NOMO-1 (cell line): ENCODE data around the gene ZFYVE28.
A peak's percentile ranks its signal among the peaks of the same experiment; 100 is the strongest.
"Not testable (repeated sequence)": the region's sequence is repeated elsewhere in the genome, so short reads cannot be mapped to it uniquely, and the experiment has no call there.

Experiments used
- DNase-seq, 2 experiments: peaks; one replicate each; lab custom pipeline; 2025; ENCODE audit not compliant: unreplicated experiment in 2 of 2; lab: John Stamatoyannopoulos, UW

ZFYVE28 gene

DNA sequence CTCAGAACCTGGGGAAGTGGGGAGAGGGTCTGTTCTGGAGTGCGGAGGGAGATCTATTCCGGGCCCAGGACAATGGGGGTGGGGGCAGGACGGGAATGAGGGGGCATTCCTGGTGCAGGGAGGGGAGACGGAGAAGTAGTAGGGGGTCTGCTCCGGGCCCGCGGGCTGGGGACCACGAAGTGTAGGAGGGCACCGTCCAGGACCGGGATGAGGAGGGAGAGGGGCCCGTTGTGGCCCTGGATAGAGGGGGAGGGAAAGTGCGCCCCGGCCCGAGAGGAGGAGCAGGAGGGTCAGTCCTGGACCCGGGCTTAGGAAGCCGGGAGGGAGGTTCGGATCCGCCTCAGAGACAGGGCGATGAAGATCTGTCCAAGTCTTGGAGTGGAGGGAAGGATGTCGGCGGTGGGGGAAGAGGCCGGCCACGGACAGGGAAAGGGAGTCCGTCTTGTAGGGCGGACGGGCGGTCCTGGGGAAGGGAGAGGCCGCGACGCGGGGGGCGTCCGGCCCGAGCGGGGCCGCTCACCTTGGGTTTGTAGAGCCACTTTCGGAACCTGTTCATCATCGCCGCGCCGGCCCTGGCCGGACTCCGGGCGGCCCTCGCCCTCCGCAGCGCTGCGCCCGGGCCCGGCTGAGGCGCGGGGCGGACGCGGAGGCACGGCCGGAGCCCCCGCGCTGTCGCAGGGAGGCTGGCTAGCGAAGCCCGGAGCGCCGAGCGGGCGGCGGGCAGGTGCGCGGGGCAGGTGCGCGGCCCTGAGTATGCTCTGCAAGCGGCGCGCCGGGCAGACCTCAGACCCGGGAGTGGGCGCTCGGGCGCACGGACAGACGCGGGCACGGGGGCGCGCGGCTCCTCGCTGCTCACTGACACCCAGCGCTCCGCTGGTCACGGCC is at the start of gene ZFYVE28:
TSS of gene ZFYVE28 (minus strand) at position 881 of the 885 bp plus-strand sequence. CDS start at position 559, 322 bp downstream.
- DNase-seq, result no peak

DNA sequence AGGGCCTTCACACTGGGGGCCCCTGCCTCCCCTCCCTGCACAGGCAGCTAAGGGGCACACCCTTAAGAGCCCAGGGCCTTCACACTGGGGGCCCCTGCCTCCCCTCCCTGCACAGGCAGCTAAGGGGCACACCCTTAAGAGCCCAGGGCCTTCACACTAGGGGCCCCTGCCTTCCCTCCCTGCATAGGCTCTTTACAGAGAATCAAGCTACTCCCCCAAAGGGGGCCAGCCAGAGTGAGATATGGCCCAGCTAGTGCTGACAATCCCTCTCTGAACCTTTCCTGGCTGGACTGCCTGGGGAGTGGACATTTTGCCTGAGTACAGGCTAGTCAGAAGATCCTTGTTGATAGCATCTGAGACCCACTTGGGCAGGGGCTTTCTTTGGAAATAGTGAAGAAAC is 47.1 kb upstream of the ZFYVE28 start:
- DNase-seq, result not testable (repeated sequence)

DNA sequence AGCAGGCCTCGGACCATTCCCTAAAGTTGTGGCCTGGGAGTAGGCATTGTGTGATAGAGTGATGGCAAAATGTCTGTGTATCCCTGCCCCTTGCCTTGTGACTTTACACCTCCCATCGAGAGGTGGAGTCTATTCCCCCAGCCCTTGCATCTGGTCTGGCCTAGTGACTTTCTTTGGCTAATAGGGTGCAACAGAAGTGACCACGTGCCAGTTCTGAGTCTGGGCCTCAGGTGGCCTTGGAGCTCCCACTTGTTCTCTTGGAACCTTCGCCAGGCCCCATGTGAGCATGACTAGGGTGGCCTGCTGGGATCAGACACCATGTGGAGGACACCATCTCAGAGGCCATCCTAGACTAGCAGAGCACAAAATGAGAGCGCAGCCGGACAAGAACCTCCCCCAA is 46.6 kb upstream of the ZFYVE28 start:
- no peak for DNase-seq

DNA sequence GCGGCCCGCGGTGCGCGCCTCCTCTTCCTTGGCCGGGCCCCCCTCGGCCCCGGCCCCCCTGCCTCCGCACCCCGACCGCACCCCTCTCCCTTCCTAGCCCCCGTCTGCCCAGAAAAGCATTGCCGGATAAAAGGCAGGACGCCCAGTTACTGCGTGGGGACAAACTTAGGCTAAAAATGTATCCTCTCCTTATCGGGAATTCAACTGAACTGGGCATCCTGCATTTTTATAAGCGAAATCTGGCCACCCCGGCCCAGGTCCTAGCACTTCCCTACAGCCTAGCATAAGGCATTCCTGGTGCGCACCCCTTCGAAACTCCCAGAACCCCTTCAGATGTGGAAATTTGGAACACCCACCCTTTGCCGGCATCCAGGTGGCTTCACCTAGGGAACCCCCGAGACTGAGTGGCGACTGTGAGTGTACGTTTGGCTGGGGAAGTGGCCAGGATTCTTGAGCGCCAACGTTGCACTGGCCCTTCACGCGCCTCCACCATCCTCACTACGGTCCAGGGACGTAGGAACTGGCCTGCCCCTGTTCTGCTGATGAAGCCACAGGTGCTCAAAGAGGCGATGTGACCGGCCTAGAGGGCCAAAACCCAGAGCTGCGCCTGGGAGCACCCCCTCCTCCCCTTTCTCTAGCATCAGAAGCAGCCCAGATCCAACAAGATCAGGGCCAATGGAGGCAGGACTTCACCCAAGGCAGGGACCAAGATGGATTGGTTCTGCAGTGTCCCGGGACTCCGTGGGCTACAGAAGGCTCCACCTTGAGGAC is 44.7 kb upstream of the ZFYVE28 start:
- DNase-seq, result no peak

DNA sequence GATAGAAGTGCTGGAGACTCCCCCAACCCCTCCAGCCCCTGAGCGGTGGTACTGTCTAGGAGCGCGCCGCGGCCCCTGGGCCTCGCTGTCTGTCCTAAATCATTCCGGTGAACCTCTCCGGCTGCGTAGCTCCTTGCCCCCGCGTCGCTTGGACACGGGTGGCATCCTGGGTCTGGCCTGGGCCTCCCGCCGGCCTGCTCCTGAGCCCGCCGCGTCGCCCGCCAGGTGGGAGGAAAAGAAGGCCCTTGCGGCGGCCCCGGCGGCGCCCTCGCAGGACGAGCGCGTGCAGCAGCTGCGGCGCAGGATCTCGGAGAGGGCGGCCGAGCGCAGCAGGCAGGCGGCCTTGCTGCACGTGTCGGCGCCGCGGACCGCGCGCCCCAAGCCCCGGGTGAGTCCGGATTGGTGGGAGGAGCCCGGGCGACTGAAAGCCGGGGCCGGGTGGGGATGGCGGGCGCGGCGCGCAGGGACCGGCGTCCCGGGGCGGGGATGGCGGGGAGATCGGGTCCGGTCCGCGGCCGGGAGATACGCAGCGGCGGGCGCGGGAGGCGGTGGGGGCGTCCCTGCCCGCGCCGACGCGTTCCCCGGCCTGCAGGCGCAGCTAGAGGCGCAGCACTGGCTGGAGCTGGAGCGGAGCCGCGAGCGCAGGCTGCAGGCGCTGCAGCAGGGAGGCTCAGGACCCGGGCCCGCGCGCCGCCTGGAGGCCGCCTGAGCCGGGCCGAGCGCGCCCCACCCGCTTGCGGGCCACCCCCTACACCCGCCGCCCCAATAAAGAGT is 44.0 kb upstream of the ZFYVE28 start:
- DNase-seq, result peak; percentile 43 to 69

DNA sequence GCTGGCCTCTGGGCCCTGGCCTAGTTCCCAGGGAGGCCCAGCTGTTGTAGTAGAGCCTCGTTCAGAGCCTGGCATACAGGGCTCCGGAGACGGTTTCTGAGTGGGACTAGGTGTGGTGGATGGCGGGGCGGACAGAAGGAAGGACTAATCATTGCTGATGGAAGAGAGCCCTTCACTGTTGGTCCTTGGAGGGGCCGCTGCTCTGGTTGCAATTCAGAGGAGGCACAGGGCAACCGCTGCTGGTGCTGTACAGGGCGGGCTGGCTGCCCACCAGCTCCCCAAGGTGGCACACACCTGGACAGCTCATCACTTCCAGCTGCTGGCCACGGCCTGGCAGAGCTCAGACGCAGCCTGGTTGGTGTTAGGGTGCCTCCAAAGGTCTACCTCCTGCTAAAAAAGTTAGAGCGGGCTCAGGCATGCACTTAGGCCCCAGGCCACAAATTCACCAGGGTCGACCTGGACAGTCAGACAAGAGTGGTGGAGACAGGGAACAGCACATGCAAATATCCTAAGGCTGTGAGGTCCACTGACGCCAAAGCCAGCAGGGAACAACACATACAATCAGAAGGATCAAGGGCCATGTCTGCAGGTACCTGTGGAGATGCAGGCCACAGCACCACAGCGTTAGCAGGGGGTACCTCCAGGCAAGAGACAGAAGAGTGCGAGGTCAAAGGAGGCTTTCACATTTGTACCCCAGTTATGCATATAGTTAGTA is 43.0 kb upstream of the ZFYVE28 start:
- DNase-seq, result no peak

DNA sequence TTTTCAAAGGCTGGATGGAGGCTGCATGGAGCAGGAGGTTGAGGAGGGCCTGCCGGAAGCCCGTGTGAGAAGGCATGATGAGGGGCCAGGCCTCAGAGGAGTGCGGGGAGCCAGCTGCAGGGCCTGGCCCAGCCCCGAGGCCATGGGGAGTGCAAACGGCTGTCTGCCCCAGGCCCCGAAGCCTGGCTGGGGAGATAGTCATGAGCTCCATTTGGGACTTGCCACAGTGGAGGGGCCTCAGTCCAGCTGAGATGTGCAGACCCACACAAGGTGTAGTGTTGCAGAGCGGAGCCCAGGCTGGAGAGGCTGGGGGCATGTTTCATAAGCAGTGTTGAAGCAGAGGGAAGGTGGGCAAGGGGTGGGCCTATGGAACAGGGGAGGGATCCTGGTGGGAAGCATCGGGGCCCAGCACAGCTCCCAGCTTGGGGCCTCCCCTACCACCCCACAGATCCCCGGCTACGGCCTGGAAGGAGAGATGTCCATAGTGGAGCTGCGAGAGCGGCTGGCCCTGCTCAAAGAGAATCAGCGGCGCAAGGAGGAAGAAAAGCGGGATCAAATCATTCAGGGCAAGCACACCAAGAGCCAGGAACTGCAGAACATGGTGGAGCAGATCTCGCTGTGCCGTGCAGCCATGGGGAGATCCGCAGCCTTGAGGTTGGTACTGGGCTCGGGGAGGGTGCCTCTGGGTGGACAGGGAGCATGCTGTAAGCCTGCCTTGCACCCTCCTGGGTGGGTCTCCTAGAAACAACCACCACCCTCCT is 41.3 kb upstream of the ZFYVE28 start:
- no peak for DNase-seq

DNA sequence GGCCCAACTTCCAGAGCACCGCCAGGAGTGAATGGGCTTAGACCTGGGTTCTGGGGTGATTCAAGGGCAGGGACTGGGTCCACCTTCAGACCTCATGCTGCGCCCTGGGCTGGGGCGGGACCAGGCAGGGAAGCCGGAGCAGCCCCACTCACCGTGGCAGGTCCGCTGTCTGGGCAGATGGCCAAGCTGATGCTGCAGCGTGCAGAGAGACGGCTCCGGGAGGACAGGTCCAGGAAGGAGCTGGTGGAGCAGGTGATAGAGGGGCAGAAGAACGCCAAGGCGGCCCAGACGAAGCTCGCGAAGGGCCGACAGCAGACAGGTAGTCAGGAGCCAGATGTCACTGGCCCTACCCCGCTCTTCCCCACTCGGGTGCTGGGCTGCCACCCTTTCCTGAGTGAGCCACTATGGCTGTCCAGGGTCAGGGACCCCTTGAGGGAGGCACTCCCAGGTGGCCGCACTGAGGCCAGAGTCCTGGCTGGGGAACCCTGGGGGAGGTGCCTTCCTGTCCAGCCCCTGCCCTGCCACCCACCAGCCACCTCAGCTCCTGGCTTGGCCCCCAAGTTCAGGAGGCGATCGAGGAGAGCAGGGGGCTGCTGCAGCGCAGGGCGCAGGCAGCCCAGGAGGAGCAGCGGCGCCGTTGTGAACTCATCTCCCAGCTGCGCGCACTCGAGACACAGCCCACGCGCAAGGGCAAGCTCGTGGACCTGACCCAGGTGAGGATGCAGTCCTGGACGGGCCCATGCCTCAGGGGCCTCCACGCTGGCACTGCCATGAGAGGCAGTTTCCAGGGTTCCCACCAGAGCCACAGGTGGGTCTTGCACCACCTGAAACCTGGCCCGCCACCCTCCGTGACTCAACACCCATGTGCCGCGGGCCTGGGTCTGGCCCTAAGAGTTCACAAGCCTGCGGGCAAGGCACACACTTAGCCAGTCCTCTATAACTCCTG is 40.4 kb upstream of the ZFYVE28 start:
- no peak for DNase-seq

DNA sequence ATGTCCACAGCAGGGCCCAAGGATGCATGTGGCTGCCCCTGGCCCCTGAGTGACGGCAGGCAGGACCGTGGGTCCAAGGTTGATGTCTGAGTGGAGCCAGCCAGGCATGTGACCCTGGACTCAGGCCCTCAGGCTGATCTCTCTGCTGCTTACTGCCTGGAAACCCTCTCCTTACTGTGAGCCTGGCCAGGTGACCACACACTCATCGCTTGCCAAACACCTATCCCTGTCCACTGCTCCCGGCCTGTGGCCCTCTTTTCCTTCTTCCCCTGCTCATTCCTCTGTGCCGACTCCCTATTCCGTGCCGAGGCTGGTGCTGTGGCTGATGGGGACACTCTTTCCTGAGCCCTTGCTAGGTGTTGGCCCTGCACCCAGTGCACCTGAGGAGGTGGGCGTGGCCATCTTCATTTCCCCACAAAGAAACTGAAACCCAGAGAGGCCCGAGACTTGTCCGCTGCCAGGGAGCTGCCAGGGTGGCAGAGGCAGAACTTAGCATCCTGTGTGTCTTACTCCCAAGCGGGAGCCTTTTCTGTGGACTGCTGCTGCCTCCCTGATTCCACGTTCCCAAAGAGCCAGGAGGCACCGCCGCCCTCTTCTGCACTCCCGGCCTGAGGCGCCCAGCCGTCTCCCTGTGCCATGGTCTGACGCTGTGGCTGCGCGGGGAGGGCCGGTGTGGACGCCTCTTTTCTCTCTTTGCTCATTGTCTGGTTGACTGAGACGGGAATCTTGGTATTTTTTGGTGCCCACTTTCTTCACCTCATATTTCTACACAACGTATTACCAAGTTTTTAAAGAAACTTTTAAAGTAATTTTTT is 39.2 kb upstream of the ZFYVE28 start:
- no peak for DNase-seq

DNA sequence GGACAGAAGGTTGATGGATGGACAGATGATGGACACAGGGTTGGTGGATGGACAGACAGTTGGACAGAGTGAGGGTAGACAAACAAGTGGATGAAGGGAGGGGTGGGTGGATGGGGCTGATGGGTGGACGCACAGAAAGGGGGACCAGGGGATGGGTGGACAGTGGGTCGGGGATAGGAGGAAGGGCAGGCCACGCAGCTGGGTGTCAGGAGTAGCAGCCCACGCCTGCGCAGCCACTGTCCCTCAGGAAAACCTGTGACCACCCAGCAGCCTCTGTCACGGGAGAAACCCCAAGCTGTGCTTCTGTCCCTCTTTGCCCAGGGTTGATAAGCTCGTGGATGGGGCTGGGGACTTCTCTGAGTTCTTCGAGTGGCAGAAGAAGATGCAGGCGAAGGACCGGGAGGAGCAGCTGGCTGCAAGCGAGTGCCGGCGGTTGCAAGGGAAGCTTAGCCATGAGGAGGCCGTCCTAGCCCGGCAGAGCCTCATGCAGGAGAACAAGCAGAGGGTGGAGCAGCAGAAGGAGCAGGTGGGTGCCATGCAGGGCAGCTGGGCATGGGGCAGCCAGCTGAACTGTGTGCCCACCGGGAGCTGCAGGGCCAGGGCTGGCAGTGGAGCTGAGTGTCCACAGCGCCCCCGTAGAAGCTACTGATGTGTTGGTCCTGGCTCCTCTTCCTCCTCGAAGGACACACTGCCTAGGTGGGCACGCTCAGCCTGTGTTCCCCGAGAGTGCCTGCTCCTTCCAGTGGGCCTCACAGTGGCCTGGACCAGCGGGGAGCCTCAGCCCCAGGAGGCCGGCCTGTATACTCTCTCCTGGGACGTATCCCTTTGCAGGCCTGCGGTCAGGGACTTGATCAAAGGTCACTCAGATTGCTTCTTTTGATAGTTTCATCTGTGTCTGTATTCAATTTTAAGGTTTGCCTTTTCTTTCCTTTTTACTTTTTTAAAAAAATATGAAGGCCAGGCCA is 33.7 kb upstream of the ZFYVE28 start:
- DNase-seq, result no peak

DNA sequence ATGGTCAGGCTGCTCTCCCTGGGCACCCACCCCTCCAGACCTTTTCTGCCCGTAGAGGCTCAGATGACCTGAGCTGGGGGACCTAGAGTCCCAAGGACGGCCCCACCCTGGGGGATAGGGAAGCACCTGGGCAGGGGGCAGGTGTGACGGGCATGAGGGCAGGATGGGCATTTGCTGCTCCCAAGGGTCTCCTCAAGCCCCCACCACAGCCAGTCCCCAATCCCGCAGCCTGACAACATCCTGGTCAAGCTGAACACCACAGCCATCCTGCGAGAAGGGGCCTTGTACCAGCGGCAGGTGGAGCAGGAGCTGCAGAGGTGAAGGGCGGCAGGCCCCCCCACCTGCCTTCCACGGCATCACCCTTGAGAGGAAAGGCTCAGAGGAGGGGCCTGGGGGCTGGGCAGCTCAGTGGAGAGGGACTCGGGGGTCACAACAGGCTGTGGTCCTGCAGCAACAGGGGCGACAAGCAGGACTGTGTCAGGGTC is 32.6 kb upstream of the ZFYVE28 start:
- DNase-seq, result no peak

DNA sequence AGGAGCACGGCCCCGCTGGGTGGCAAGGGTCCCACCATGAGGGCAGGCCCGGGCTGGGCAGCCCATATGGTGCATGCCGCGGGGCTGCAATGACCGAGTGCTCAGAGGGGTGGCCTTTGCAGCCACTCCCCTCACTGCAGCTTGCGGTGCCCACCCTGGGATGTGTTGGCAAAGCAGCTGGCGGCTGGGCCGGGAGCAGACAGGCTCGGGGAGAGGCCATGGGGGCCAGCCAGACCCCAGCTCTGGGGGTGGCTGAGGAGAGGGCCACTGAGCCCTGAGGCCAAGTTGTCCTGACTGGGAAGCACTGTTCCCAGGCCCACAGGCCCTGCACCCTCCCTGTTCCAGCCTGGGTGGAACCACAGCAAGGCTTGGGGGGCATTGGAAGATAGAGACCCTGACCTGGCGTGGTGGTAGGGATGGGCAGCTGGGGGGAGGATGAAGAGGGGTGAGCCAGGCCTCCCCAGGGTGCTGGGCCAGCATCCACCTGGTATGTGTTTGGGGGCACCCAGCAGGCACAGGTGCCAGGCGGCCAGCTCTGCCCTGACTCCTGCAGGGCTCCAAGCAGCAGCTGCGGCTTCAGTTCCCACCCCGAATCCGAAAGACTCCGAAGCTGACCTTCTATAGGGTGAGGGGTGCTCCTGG is 32.1 kb upstream of the ZFYVE28 start:
- no peak for DNase-seq

DNA sequence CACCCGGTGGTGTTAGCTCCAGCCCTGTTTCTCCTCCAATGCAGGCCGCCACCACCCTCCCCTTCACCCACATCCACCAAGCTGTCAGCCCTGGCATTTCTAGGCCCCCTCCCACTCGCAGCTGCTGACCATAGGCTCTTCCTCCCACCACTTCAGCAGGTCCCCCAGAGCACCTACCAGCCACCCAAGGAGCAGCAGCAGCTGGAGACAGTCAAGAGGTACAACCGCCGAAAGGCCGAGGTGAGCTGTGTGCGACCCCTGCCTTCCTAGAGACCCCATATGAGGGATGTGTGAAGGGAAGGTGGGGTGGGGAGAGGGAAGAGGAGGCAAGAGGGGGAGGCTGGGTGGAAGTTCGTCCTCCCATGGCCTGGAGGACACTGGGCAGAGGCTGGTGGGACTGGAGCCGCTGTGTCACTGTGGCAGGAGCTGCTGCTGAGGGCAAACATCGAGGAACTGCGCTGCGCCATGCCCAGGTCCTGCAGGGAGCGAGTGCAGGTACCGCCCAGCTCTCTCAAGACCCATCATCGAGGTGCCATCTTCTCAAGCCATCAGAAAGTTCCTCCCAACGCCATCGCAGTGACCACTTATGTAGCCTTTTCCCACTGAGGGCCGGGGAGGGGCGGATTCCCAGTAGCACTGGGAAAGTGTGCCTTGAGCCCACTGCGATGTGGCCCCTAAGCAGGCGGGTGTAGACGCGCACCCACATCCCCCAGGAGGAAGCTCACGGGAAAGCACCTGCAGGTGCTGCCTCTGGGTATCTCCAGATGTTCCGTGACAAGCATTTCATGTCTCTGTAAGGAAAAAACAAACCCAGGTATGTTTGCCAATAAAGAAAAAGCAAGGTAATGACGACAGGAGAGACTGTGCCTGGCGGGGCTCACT is 31.3 kb upstream of the ZFYVE28 start:
- no peak for DNase-seq

DNA sequence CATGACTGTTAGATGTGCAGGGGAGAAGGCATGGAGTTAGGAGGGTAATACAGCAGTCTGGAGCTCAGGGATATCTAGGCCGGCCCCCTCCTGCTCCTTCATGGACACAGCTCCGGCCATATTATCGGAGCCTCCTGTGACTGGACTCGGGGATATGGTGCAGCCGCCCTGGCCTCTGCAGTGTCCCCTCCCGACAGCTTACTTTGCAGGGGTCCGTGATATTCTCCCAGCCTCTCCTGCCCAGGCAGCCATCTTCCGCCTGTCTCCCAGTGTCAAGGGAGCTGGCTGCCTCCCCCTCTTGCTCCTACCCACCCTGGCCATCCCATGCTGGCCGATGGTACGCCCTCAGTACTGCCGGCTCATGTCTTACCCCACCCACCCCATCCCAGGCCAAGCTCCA is 30.6 kb upstream of the ZFYVE28 start:
- DNase-seq, result no peak

DNA sequence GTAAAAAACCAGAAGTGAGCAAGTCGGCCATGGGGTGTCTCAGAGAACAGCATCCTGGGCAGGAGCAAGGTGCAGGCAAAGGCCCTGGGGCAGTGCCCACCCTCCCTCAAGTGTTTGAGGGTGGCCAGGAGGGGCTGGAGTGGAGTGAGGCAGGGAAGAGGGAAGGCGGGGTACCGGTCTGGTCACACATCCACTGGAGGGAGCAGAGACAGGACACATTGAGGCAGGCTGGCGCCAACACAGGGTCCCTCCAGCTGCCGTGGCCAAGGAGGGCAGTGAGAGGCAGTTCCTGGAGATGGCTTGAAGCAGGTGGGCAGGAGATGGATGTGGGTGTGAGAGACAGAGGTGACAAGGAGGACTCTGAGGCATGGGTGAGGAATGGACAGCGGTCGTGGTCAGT is 30.1 kb upstream of the ZFYVE28 start:
- no peak for DNase-seq
